ENCODE measurements around the gene CDH11.

- TF ChIP-seq CTCF (IDR thresholded peaks at IDR 0.05; ENCODE audit: low read length) (no peak), EZH2 (IDR thresholded peaks at IDR 0.05; ENCODE audit: borderline replicate concordance, low read length) (no peak)
These were observed 140.1 kb downstream of the CDH11 start for GRCh38 chr16:64981568-64982281.
